Measurements from ENCODE around the gene SYDE1.

Gene SYDE1

GRCh38 chr19:15126131-15126910, 19.1 kb downstream of the SYDE1 start:
- Histone ChIP-seq H3K27me3 (ENCODE audit: insufficient read depth, low read length) (no peaks in the 10 kb centered on the region), H3K27ac (ENCODE audit: low read depth, low read length) (no peak overlapping the region; the same call in 1 of the 2 replicates), H3K36me3 (ENCODE audit: insufficient read depth, low read length) (no peaks in the 10 kb centered on the region), H3K4me1 (ENCODE audit: control insufficient read depth, insufficient read depth, low read length, unreplicated experiment) (peaks cover 11% of the 10 kb centered on the region), H2AFZ (ENCODE audit: low read length, unreplicated experiment) (peak overlapping the region; percentile 68), H3K79me2 (ENCODE audit: control insufficient read depth, insufficient read depth, low read length, unreplicated experiment) (peaks cover 5% of the 10 kb centered on the region), H3K4me3 (ENCODE audit: low read depth, low read length) (peak overlapping the region; percentile 89; the same call in 1 of the 2 replicates)

GRCh38 chr19:15128162-15128770, 21.1 kb downstream of the SYDE1 start:
- no peak overlapping the region for H3K27ac ChIP-seq (ENCODE audit: low read depth, low read length)
- no peaks in the 10 kb centered on the region for H3K27me3 ChIP-seq (ENCODE audit: insufficient read depth, low read length)
- peaks cover 4% of the 10 kb centered on the region for H3K79me2 ChIP-seq (ENCODE audit: control insufficient read depth, insufficient read depth, low read length, unreplicated experiment)
- H3K36me3 ChIP-seq (ENCODE audit: insufficient read depth, low read length) = no peaks in the 10 kb centered on the region
- no peak overlapping the region for H2AFZ ChIP-seq (ENCODE audit: low read length, unreplicated experiment)
- H3K4me3 ChIP-seq (ENCODE audit: low read depth, low read length) = no peak overlapping the region
- H3K4me1 ChIP-seq (ENCODE audit: control insufficient read depth, insufficient read depth, low read length, unreplicated experiment) = peaks cover 11% of the 10 kb centered on the region

- H2AFZ ChIP-seq (ENCODE audit: low read length, unreplicated experiment) = no peak overlapping the region
- no peaks in the 10 kb centered on the region for H3K36me3 ChIP-seq (ENCODE audit: insufficient read depth, low read length)
- H3K27ac ChIP-seq (ENCODE audit: low read depth, low read length) = no peak overlapping the region
Measured at GRCh38 chr19:15129856-15130585, 22.8 kb downstream of the SYDE1 start.

GRCh38 chr19:15136234-15136954, 29.2 kb downstream of the SYDE1 start:
- peaks cover 8% of the 10 kb centered on the region for H3K4me1 ChIP-seq (ENCODE audit: control insufficient read depth, insufficient read depth, low read length, unreplicated experiment)
- no peaks in the 10 kb centered on the region for H3K27me3 ChIP-seq (ENCODE audit: insufficient read depth, low read length)
- no peak overlapping the region for H3K4me3 ChIP-seq (ENCODE audit: low read depth, low read length)
- H3K27ac ChIP-seq (ENCODE audit: low read depth, low read length) = no peak overlapping the region
- no peaks in the 10 kb centered on the region for H3K36me3 ChIP-seq (ENCODE audit: insufficient read depth, low read length)
- no peak overlapping the region for H2AFZ ChIP-seq (ENCODE audit: low read length, unreplicated experiment)
- H3K79me2 ChIP-seq (ENCODE audit: control insufficient read depth, insufficient read depth, low read length, unreplicated experiment) = no peaks in the 10 kb centered on the region

More at GRCh38 chr19:15129856-15130585, 22.8 kb downstream of the SYDE1 start:
- no peaks in the 10 kb centered on the region for H3K27me3 ChIP-seq (ENCODE audit: insufficient read depth, low read length)
- H3K4me1 ChIP-seq (ENCODE audit: control insufficient read depth, insufficient read depth, low read length, unreplicated experiment) = peaks cover 4% of the 10 kb centered on the region
- H3K79me2 ChIP-seq (ENCODE audit: control insufficient read depth, insufficient read depth, low read length, unreplicated experiment) = no peaks in the 10 kb centered on the region
- H3K4me3 ChIP-seq (ENCODE audit: low read depth, low read length) = no peak overlapping the region

- Histone ChIP-seq H3K36me3 (ENCODE audit: insufficient read depth, low read length) (no peaks in the 10 kb centered on the region), H3K27me3 (ENCODE audit: insufficient read depth, low read length) (no peaks in the 10 kb centered on the region), H2AFZ (ENCODE audit: low read length, unreplicated experiment) (no peak overlapping the region)
Measured at GRCh38 chr19:15137777-15138176, 30.6 kb downstream of the SYDE1 start.

GRCh38 chr19:15138427-15138826, 31.2 kb downstream of the SYDE1 start:
- H3K36me3 ChIP-seq (ENCODE audit: insufficient read depth, low read length) = no peaks in the 10 kb centered on the region

More at GRCh38 chr19:15137777-15138176, 30.6 kb downstream of the SYDE1 start:
- peaks cover 8% of the 10 kb centered on the region for H3K4me1 ChIP-seq (ENCODE audit: control insufficient read depth, insufficient read depth, low read length, unreplicated experiment)
- H3K4me3 ChIP-seq (ENCODE audit: low read depth, low read length) = no peak overlapping the region
- no peaks in the 10 kb centered on the region for H3K79me2 ChIP-seq (ENCODE audit: control insufficient read depth, insufficient read depth, low read length, unreplicated experiment)
- H3K27ac ChIP-seq (ENCODE audit: low read depth, low read length) = no peak overlapping the region

GRCh38 chr19:15141143-15141542, 33.9 kb downstream of the SYDE1 start:
- no peak overlapping the region for H3K4me3 ChIP-seq (ENCODE audit: low read depth, low read length)
- no peaks in the 10 kb centered on the region for H3K79me2 ChIP-seq (ENCODE audit: control insufficient read depth, insufficient read depth, low read length, unreplicated experiment)
- peaks cover 8% of the 10 kb centered on the region for H3K4me1 ChIP-seq (ENCODE audit: control insufficient read depth, insufficient read depth, low read length, unreplicated experiment)
- no peak overlapping the region for H3K27ac ChIP-seq (ENCODE audit: low read depth, low read length)
- H3K36me3 ChIP-seq (ENCODE audit: insufficient read depth, low read length) = no peaks in the 10 kb centered on the region
- no peaks in the 10 kb centered on the region for H3K27me3 ChIP-seq (ENCODE audit: insufficient read depth, low read length)
- no peak overlapping the region for H2AFZ ChIP-seq (ENCODE audit: low read length, unreplicated experiment)

More at GRCh38 chr19:15138427-15138826, 31.2 kb downstream of the SYDE1 start:
- no peak overlapping the region for H2AFZ ChIP-seq (ENCODE audit: low read length, unreplicated experiment)
- peaks cover 8% of the 10 kb centered on the region for H3K4me1 ChIP-seq (ENCODE audit: control insufficient read depth, insufficient read depth, low read length, unreplicated experiment)
- H3K27ac ChIP-seq (ENCODE audit: low read depth, low read length) = no peak overlapping the region
- no peaks in the 10 kb centered on the region for H3K79me2 ChIP-seq (ENCODE audit: control insufficient read depth, insufficient read depth, low read length, unreplicated experiment)
- H3K4me3 ChIP-seq (ENCODE audit: low read depth, low read length) = no peak overlapping the region
- H3K27me3 ChIP-seq (ENCODE audit: insufficient read depth, low read length) = no peaks in the 10 kb centered on the region

GRCh38 chr19:15142313-15142712, 35.1 kb downstream of the SYDE1 start:
- Histone ChIP-seq H3K4me1 (ENCODE audit: control insufficient read depth, insufficient read depth, low read length, unreplicated experiment) (peaks cover 8% of the 10 kb centered on the region), H3K27ac (ENCODE audit: low read depth, low read length) (no peak overlapping the region), H3K27me3 (ENCODE audit: insufficient read depth, low read length) (no peaks in the 10 kb centered on the region), H3K4me3 (ENCODE audit: low read depth, low read length) (no peak overlapping the region), H2AFZ (ENCODE audit: low read length, unreplicated experiment) (no peak overlapping the region), H3K36me3 (ENCODE audit: insufficient read depth, low read length) (no peaks in the 10 kb centered on the region), H3K79me2 (ENCODE audit: control insufficient read depth, insufficient read depth, low read length, unreplicated experiment) (no peaks in the 10 kb centered on the region)

- Histone ChIP-seq H3K4me1 (ENCODE audit: control insufficient read depth, insufficient read depth, low read length, unreplicated experiment) (no peaks in the 10 kb centered on the region), H3K36me3 (ENCODE audit: insufficient read depth, low read length) (no peaks in the 10 kb centered on the region), H3K27ac (ENCODE audit: low read depth, low read length) (no peak overlapping the region), H3K4me3 (ENCODE audit: low read depth, low read length) (no peak overlapping the region), H3K79me2 (ENCODE audit: control insufficient read depth, insufficient read depth, low read length, unreplicated experiment) (no peaks in the 10 kb centered on the region), H3K27me3 (ENCODE audit: insufficient read depth, low read length) (no peaks in the 10 kb centered on the region), H2AFZ (ENCODE audit: low read length, unreplicated experiment) (no peak overlapping the region)
Measured at GRCh38 chr19:15144046-15144646, 36.9 kb downstream of the SYDE1 start.

GRCh38 chr19:15147090-15147489, 39.9 kb downstream of the SYDE1 start:
- no peaks in the 10 kb centered on the region for H3K79me2 ChIP-seq (ENCODE audit: control insufficient read depth, insufficient read depth, low read length, unreplicated experiment)
- H3K4me1 ChIP-seq (ENCODE audit: control insufficient read depth, insufficient read depth, low read length, unreplicated experiment) = no peaks in the 10 kb centered on the region
- H3K36me3 ChIP-seq (ENCODE audit: insufficient read depth, low read length) = no peaks in the 10 kb centered on the region
- H3K27me3 ChIP-seq (ENCODE audit: insufficient read depth, low read length) = no peaks in the 10 kb centered on the region
- H3K27ac ChIP-seq (ENCODE audit: low read depth, low read length) = no peak overlapping the region
- no peak overlapping the region for H3K4me3 ChIP-seq (ENCODE audit: low read depth, low read length)
- H2AFZ ChIP-seq (ENCODE audit: low read length, unreplicated experiment) = no peak overlapping the region

Measured in ACC112 (cell line).